ENCODE data around the gene SEMA3F. TPM values are rescaled to one million over a fixed set of nuclear protein-coding genes. Genes with fewer than 3 reads are reported as not detected.

The SEMA3F gene
- total and polyA plus RNA-seq, 2 experiments from 2014 or later = 13.9 to 15.5 TPM

- Histone ChIP-seq H3K79me2 (no peaks in the 10 kb centered on the region), H3K4me1 (ENCODE audit: insufficient read depth) (peaks cover 31% of the 10 kb centered on the region), H3K27ac (peak overlapping the region; percentile 81), H3K9me3 (ENCODE audit: low read depth) (no peaks in the 10 kb centered on the region), H3K9me2 (replicated peaks; ENCODE audit: insufficient read depth) (no peaks in the 10 kb centered on the region), H3K27me3 (peaks cover 6% of the 10 kb centered on the region), H3K4me2 (no peak overlapping the region), H2AFZ (no peak overlapping the region), H4K20me1 (ENCODE audit: insufficient read depth, poor library complexity, severe bottlenecking) (no peaks in the 10 kb centered on the region), H3K36me3 (replicated peaks; ENCODE audit: insufficient read depth, low read depth) (no peaks in the 10 kb centered on the region), H3K4me3 (no peak overlapping the region)
- 72% methylated on average over 6 of the region's 6 CpGs for WGBS (ENCODE audit: low lambda C conversion rate, missing lambda C conversion rate)
- TF ChIP-seq EZH2 (IDR thresholded peaks at IDR 0.05; ENCODE audit: borderline replicate concordance) (no peak), CTCF (IDR thresholded peaks at IDR 0.05; ENCODE audit: poor library complexity) (no peak), EZH2phosphoT487 (IDR thresholded peaks at IDR 0.05; ENCODE audit: low read depth, severe bottlenecking, unreplicated experiment) (no peak)
- DNase-seq (ENCODE audit: low spot score) = no peak
Measured at GRCh38 chr3:50136714-50137405, 18.3 kb upstream of the SEMA3F start.

GRCh38 chr3:50137531-50137930 is 17.6 kb upstream of the SEMA3F start:
- no peaks in the 10 kb centered on the region for H3K9me2 ChIP-seq (replicated peaks; ENCODE audit: insufficient read depth)
- no peaks in the 10 kb centered on the region for H3K79me2 ChIP-seq
- no peaks in the 10 kb centered on the region for H3K36me3 ChIP-seq (replicated peaks; ENCODE audit: insufficient read depth, low read depth)
- no peak overlapping the region for H3K4me3 ChIP-seq
- no peaks in the 10 kb centered on the region for H4K20me1 ChIP-seq (ENCODE audit: insufficient read depth, poor library complexity, severe bottlenecking)
- no peak for TF ChIP-seq CTCF (IDR thresholded peaks at IDR 0.05; ENCODE audit: poor library complexity)
- TF ChIP-seq EZH2 (IDR thresholded peaks at IDR 0.05; ENCODE audit: borderline replicate concordance) = no peak
- no peak for TF ChIP-seq EZH2phosphoT487 (IDR thresholded peaks at IDR 0.05; ENCODE audit: low read depth, severe bottlenecking, unreplicated experiment)
- H3K4me2 ChIP-seq = no peak overlapping the region
- peaks cover 6% of the 10 kb centered on the region for H3K27me3 ChIP-seq
- H3K9me3 ChIP-seq (ENCODE audit: low read depth) = no peaks in the 10 kb centered on the region
- no peak overlapping the region for H2AFZ ChIP-seq
- H3K4me1 ChIP-seq (ENCODE audit: insufficient read depth) = peaks cover 31% of the 10 kb centered on the region
- WGBS (ENCODE audit: low lambda C conversion rate, missing lambda C conversion rate) = 67% methylated on average over 5 of the region's 6 CpGs
- H3K27ac ChIP-seq = peak overlapping the region; percentile 81
- no peak for DNase-seq (ENCODE audit: low spot score)

- H3K4me2 ChIP-seq = peak overlapping the region; percentile 32
Measured at GRCh38 chr3:50138266-50139200, 16.6 kb upstream of the SEMA3F start.

GRCh38 chr3:50139308-50139707 is 15.8 kb upstream of the SEMA3F start:
- Histone ChIP-seq H3K27me3 (no peaks in the 10 kb centered on the region), H3K27ac (peak overlapping the region; percentile 81), H3K4me2 (peak overlapping the region; percentile 32), H3K9me3 (ENCODE audit: low read depth) (no peaks in the 10 kb centered on the region), H3K9me2 (replicated peaks; ENCODE audit: insufficient read depth) (no peaks in the 10 kb centered on the region), H4K20me1 (ENCODE audit: insufficient read depth, poor library complexity, severe bottlenecking) (no peaks in the 10 kb centered on the region), H3K4me3 (no peak overlapping the region), H3K36me3 (replicated peaks; ENCODE audit: insufficient read depth, low read depth) (no peaks in the 10 kb centered on the region), H2AFZ (no peak overlapping the region), H3K4me1 (ENCODE audit: insufficient read depth) (peaks cover 31% of the 10 kb centered on the region), H3K79me2 (no peaks in the 10 kb centered on the region)
- TF ChIP-seq EZH2phosphoT487 (IDR thresholded peaks at IDR 0.05; ENCODE audit: low read depth, severe bottlenecking, unreplicated experiment) (no peak), CTCF (IDR thresholded peaks at IDR 0.05; ENCODE audit: poor library complexity) (no peak), EZH2 (IDR thresholded peaks at IDR 0.05; ENCODE audit: borderline replicate concordance) (no peak)
- WGBS (ENCODE audit: low lambda C conversion rate, missing lambda C conversion rate) = 51% methylated on average over 6 of the region's 6 CpGs
- DNase-seq (ENCODE audit: low spot score) = no peak

More at GRCh38 chr3:50138266-50139200, 16.6 kb upstream of the SEMA3F start:
- no peak overlapping the region for H3K4me3 ChIP-seq
- WGBS (ENCODE audit: low lambda C conversion rate, missing lambda C conversion rate) = 16% methylated on average over 10 of the region's 13 CpGs
- no peaks in the 10 kb centered on the region for H3K79me2 ChIP-seq
- H4K20me1 ChIP-seq (ENCODE audit: insufficient read depth, poor library complexity, severe bottlenecking) = no peaks in the 10 kb centered on the region
- DNase-seq (ENCODE audit: low spot score) = peak; percentile 53
- H3K27ac ChIP-seq = peak overlapping the region; percentile 81
- H3K27me3 ChIP-seq = no peaks in the 10 kb centered on the region
- H3K9me2 ChIP-seq (replicated peaks; ENCODE audit: insufficient read depth) = no peaks in the 10 kb centered on the region
- no peak for TF ChIP-seq EZH2 (IDR thresholded peaks at IDR 0.05; ENCODE audit: borderline replicate concordance)
- no peaks in the 10 kb centered on the region for H3K36me3 ChIP-seq (replicated peaks; ENCODE audit: insufficient read depth, low read depth)
- no peaks in the 10 kb centered on the region for H3K9me3 ChIP-seq (ENCODE audit: low read depth)
- peaks cover 31% of the 10 kb centered on the region for H3K4me1 ChIP-seq (ENCODE audit: insufficient read depth)
- H2AFZ ChIP-seq = no peak overlapping the region
